Suprapubic skin (tissue), 3 donors: ENCODE measurements around the gene IGF2BP3.

ENCODE experiments used
- EP300 ChIP-seq: sonication (generic); formaldehyde crosslinking; IDR thresholded peaks from one replicate; pipeline ENCODE4 v1.6.1; 2017; ENCODE audit warnings: antibody characterized with exemption
- TF ChIP-seq, protein P1 (sequence below), 2 donors: fragments of 200-600 bp in 1 of 2; fragments of 450-650 bp in 1 of 2; sonication (generic) in 1 of 2; IDR thresholded peaks; one replicate each; pipeline ENCODE4 v1.5.1; 2016 to 2019; ENCODE audit warnings: antibody characterized with exemption in 2 of 2, mild to moderate bottlenecking in 1 of 2, moderate library complexity in 1 of 2

DNA sequence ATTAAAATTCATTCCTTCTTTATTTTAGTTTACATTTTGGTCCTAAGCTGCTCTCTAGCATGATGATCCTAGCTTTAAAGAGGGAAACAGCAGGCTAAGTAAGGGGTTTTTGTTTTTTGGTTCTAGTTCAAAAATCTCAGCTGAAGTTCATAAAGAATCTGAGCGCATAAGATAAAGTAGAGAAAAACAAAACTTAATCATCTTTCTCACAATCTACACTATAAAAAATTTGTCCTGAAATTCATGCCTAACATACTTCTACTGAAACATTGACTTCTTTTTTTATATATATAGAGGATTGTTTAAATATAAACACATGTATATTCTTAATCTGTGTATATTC is 6.8 kb upstream of the IGF2BP3 start:
- TF ChIP-seq, protein P1, sequence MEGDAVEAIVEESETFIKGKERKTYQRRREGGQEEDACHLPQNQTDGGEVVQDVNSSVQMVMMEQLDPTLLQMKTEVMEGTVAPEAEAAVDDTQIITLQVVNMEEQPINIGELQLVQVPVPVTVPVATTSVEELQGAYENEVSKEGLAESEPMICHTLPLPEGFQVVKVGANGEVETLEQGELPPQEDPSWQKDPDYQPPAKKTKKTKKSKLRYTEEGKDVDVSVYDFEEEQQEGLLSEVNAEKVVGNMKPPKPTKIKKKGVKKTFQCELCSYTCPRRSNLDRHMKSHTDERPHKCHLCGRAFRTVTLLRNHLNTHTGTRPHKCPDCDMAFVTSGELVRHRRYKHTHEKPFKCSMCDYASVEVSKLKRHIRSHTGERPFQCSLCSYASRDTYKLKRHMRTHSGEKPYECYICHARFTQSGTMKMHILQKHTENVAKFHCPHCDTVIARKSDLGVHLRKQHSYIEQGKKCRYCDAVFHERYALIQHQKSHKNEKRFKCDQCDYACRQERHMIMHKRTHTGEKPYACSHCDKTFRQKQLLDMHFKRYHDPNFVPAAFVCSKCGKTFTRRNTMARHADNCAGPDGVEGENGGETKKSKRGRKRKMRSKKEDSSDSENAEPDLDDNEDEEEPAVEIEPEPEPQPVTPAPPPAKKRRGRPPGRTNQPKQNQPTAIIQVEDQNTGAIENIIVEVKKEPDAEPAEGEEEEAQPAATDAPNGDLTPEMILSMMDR (IDR thresholded peaks at IDR 0.05), result no peak
- no peak for TF ChIP-seq EP300
